Sigmoid colon (tissue), 7 donors: Measurements from ENCODE around the gene RABGAP1L. TPM values are rescaled to one million over a fixed set of nuclear protein-coding genes. Genes with fewer than 3 reads are reported as not detected.

Experiments used
- DNase-seq: peaks from one replicate; pipeline ENCODE4 v3.0.0-alpha.2; 2019
- H3K27ac ChIP-seq, 4 donors: fragments of 200-600 bp; sonication (generic); one replicate each; pipeline ENCODE4 v1.5.1; 2016 to 2019; ENCODE audit warnings: mild to moderate bottlenecking in 1 of 4
- H3K27me3 ChIP-seq, 3 donors: fragments of 200-600 bp; sonication (generic); one replicate each; pipeline ENCODE4 v1.5.1; 2019; ENCODE audit warnings: mild to moderate bottlenecking in 1 of 3
- H3K36me3 ChIP-seq, 4 donors: fragments of 200-600 bp; sonication (generic); one replicate each; pipeline ENCODE4 v1.5.1; 2016 to 2019
- H3K4me1 ChIP-seq, 4 donors: fragments of 200-600 bp; sonication (generic); one replicate each; pipeline ENCODE4 v1.5.1; 2017 to 2019
- H3K4me3 ChIP-seq, 4 donors: fragments of 200-600 bp; sonication (generic); one replicate each; pipeline ENCODE4 v1.5.1; 2017 to 2019; ENCODE audit warnings: mild to moderate bottlenecking in 2 of 4, moderate library complexity in 1 of 4
- H3K9me3 ChIP-seq, 4 donors: fragments of 200-600 bp in 3 of 4; sonication (generic) in 3 of 4; one replicate each; pipeline versions ENCODE4 v1.5.1 to v1.6.1; 2013 to 2019
- EP300 ChIP-seq, 4 donors: sonication (generic); formaldehyde crosslinking; IDR thresholded peaks; one replicate each; pipeline ENCODE4 v1.6.1; 2017; ENCODE audit warnings: antibody characterized with exemption in 4 of 4
- POLR2A ChIP-seq, 2 donors: fragments of 450-650 bp; IDR thresholded peaks; one replicate each; pipeline ENCODE4 v1.6.1; 2016; ENCODE audit warnings: antibody characterized with exemption in 2 of 2, mild to moderate bottlenecking in 2 of 2, moderate library complexity in 2 of 2
- POLR2AphosphoS5 ChIP-seq, 4 donors: sonication (generic); formaldehyde crosslinking; IDR thresholded peaks; one replicate each; pipeline ENCODE4 v1.6.1; 2017; ENCODE audit warnings: antibody characterized with exemption in 4 of 4
- WGBS, 2 donors: extraction: QIAGEN DNeasy Blood & Tissue Kit; methylation state at CpG; one replicate each; pipeline ENCODE4 v1.1.7; 2013; 5-methylcytosine and 5-hydroxymethylcytosine counted together
- intact Hi-C: fragments of 100-400 bp; cut with DNase I; formaldehyde crosslinking; loops from one replicate; pipeline ENCODE4 v1.15.1; 2023
- polyA plus RNA-seq, 3 donors: library from polyadenylated mRNA; stranded (reverse); fragments of 200-250 nt; gene quantifications; one replicate each; pipeline ENCODE4 v1.2.3, GENCODE V29; 2013
- total RNA-seq, 4 donors: library from RNA; depleted of rRNA; stranded (reverse); fragments of >200 nt; gene quantifications; one replicate each; pipeline ENCODE4 v1.1.0, GENCODE V29; 2016
- TF ChIP-seq, protein P1 (sequence below), 4 experiments: fragments of 450-650 bp in 3 of 4; fragments of 200-600 bp in 1 of 4; IDR thresholded peaks; one replicate each; pipeline ENCODE4 v1.5.1; 2016 to 2019; ENCODE audit warnings: antibody characterized with exemption in 4 of 4, mild to moderate bottlenecking in 3 of 4, moderate library complexity in 2 of 4
- donor health status: healthy with polysubstance abuse.
- donor health status: Bipolar disorder and iron deficiency.
- donor health status: healthy.

Gene RABGAP1L
- total and polyA plus RNA-seq, 7 donors: 25.2 to 42.9 (median 35.4) TPM

DNA sequence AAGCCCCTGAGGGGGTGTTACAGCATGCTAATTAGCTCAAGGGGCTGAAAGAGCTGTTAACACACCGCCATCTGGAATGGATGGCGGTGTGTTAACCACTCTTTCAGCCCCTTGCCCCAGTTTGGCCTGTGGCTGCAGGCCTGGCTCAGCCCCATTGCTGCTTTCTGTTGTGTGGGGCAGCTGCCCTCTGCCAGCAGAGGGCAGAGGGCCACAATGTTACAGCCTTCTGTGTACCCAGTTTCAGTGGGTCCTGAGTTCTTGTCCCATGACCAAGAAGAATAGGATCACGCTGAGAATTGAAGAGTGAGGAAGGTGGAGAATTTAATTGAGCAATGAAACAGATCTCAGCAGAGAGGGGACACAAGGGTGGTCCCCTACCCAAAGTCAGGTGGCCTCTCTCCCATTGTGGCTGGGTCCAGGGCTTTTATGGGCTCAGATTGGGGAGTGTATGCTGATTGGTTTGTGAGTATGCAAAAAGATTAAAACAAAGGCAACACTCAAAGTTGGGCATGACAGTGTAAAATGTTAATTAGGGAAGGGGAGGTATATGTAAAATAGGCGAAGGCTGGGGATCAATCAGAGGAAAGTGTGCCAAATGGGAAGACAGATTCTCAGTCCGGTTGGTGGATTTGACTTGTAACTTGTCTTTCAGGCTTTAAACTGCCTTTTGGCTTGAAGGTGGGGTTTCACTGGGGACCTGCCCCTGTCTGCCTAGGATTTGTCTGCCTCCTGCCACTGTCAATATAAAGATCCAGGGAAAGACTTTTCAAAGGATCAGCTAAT lies 142.2 kb downstream of the RABGAP1L start:
- TF ChIP-seq POLR2AphosphoS5 (IDR thresholded peaks at IDR 0.05) (no peak), EP300 (IDR thresholded peaks at IDR 0.05) (no peak), POLR2A (IDR thresholded peaks at IDR 0.05) (no peak)
- TF ChIP-seq, protein P1, sequence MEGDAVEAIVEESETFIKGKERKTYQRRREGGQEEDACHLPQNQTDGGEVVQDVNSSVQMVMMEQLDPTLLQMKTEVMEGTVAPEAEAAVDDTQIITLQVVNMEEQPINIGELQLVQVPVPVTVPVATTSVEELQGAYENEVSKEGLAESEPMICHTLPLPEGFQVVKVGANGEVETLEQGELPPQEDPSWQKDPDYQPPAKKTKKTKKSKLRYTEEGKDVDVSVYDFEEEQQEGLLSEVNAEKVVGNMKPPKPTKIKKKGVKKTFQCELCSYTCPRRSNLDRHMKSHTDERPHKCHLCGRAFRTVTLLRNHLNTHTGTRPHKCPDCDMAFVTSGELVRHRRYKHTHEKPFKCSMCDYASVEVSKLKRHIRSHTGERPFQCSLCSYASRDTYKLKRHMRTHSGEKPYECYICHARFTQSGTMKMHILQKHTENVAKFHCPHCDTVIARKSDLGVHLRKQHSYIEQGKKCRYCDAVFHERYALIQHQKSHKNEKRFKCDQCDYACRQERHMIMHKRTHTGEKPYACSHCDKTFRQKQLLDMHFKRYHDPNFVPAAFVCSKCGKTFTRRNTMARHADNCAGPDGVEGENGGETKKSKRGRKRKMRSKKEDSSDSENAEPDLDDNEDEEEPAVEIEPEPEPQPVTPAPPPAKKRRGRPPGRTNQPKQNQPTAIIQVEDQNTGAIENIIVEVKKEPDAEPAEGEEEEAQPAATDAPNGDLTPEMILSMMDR (IDR thresholded peaks at IDR 0.05): no peak
- no peak overlapping the region for H3K4me3 ChIP-seq
- H3K27me3 ChIP-seq: no peaks in the 10 kb centered on the region
- no peak for DNase-seq
- H3K36me3 ChIP-seq: peaks cover 0 to 6% (median 0%) of the 10 kb centered on the region in 4 donors
- no peak overlapping the region for H3K27ac ChIP-seq
- H3K4me1 ChIP-seq: no peaks in the 10 kb centered on the region
- H3K9me3 ChIP-seq: peaks cover 0 to 1% (median 0%) of the 10 kb centered on the region in 4 donors
- intact Hi-C loops: no loop called here
- 98% methylated on average over 5 of the region's 5 CpGs for WGBS, 2 donors

- H3K9me3 ChIP-seq: peaks cover 0 to 4% (median 0%) of the 10 kb centered on the region in 4 donors
- intact Hi-C loops: no loop called here
These were observed 149.3 kb downstream of the RABGAP1L start for GRCh38 chr1:174308604-174309003.

GRCh38 chr1:174309490-174309889 lies 150.2 kb downstream of the RABGAP1L start:
- Histone ChIP-seq H3K9me3 (peaks cover 0 to 4% (median 1%) of the 10 kb centered on the region in 4 donors), H3K27ac (no peak overlapping the region), H3K4me3 (no peak overlapping the region), H3K36me3 (peaks cover 0 to 13% (median 0%) of the 10 kb centered on the region in 4 donors), H3K4me1 (no peaks in the 10 kb centered on the region), H3K27me3 (no peaks in the 10 kb centered on the region)
- no peak for DNase-seq
- intact Hi-C loops: no loop called here
- TF ChIP-seq POLR2AphosphoS5 (IDR thresholded peaks at IDR 0.05) (no peak), EP300 (IDR thresholded peaks at IDR 0.05) (no peak), POLR2A (IDR thresholded peaks at IDR 0.05) (no peak)
- TF ChIP-seq, protein P1 (IDR thresholded peaks at IDR 0.05): no peak

More at GRCh38 chr1:174308604-174309003, 149.3 kb downstream of the RABGAP1L start:
- no peak overlapping the region for H3K27ac ChIP-seq
- H3K36me3 ChIP-seq: peaks cover 0 to 13% (median 0%) of the 10 kb centered on the region in 4 donors
- no peaks in the 10 kb centered on the region for H3K4me1 ChIP-seq
- no peak for TF ChIP-seq EP300 (IDR thresholded peaks at IDR 0.05)
- TF ChIP-seq, protein P1 (IDR thresholded peaks at IDR 0.05): no peak
- no peak for TF ChIP-seq POLR2AphosphoS5 (IDR thresholded peaks at IDR 0.05)
- TF ChIP-seq POLR2A (IDR thresholded peaks at IDR 0.05): no peak
- no peak overlapping the region for H3K4me3 ChIP-seq
- H3K27me3 ChIP-seq: no peaks in the 10 kb centered on the region
- DNase-seq: no peak

DNA sequence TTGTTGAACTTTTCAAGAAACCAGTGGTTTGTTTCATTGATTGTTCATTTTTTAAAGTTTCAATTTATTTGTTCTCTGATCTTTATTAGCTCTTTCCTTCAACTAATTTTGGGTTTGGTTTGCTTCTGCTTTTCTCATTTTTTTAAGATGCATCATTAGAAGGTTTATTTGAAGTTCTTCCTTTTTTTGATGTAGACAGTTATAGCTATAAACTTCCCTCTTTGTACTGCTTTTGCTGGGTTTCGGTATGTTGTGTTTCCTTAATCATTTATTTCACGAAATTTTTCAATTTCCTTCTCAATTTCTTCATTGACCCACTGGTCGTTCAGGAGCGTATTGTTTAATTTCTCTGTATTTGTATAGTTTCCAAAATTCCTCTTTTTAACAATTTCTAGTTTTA lies 155.1 kb downstream of the RABGAP1L start:
- Histone ChIP-seq H3K4me1 (no peaks in the 10 kb centered on the region), H3K27me3 (no peaks in the 10 kb centered on the region), H3K27ac (no peak overlapping the region), H3K4me3 (no peak overlapping the region), H3K36me3 (no peaks in the 10 kb centered on the region), H3K9me3 (peaks cover 0 to 16% (median 7%) of the 10 kb centered on the region in 4 donors)
- no peak for DNase-seq
- TF ChIP-seq POLR2A (IDR thresholded peaks at IDR 0.05): no peak
- no peak for TF ChIP-seq EP300 (IDR thresholded peaks at IDR 0.05)
- TF ChIP-seq, protein P1 (IDR thresholded peaks at IDR 0.05): no peak
- no peak for TF ChIP-seq POLR2AphosphoS5 (IDR thresholded peaks at IDR 0.05)
- 83 to 95% methylated on average over 4 of the region's 4 CpGs for WGBS, 2 donors
- intact Hi-C loops: no loop called here
